HEK293T (cell line): ENCODE measurements around the gene GADD45G.

Experiments used
- BHLHE40 ChIP-seq: fragments of 450-650 bp; IDR thresholded peaks from 2 replicates; pipeline ENCODE4 v1.6.1; 2016; ENCODE audit warnings: mild to moderate bottlenecking, moderate library complexity, borderline replicate concordance
- FOXA1 ChIP-seq: fragments of 450-650 bp; IDR thresholded peaks from 2 replicates; pipeline ENCODE4 v1.6.1; 2016; ENCODE audit warnings: mild to moderate bottlenecking
- FOXM1 ChIP-seq: fragments of 450-650 bp; IDR thresholded peaks from 2 replicates; pipeline ENCODE4 v1.6.1; 2017; ENCODE audit warnings: mild to moderate bottlenecking, borderline replicate concordance
- HDGF ChIP-seq: fragments of 450-650 bp; IDR thresholded peaks from 2 replicates; pipeline ENCODE4 v1.6.1; 2017; ENCODE audit warnings: antibody characterized with exemption, borderline replicate concordance
- L3MBTL2 ChIP-seq: fragments of 450-650 bp; conservative IDR thresholded peaks from 2 replicates; pipeline ENCODE4 v1.6.1; 2016; ENCODE audit warnings: mild to moderate bottlenecking
- SP1 ChIP-seq: fragments of 450-650 bp; IDR thresholded peaks from 2 replicates; pipeline ENCODE4 v1.6.1; 2017
- SUZ12 ChIP-seq: fragments of 450-650 bp; IDR thresholded peaks from 2 replicates; pipeline ENCODE4 v1.6.1; 2016; ENCODE audit warnings: mild to moderate bottlenecking
- ZNF384 ChIP-seq: fragments of 450-650 bp; IDR thresholded peaks from 2 replicates; pipeline ENCODE4 v1.6.1; 2016

- TF ChIP-seq FOXA1 (no peak), FOXM1 (no peak), SUZ12 (no peak), BHLHE40 (no peak), SP1 (no peak), HDGF (no peak), ZNF384 (no peak), L3MBTL2 (no peak)
Measured at GRCh38 chr9:89605465-89606048, 745 bp downstream of the GADD45G start.
